ENCODE measurements around the gene ZCCHC24. TPM values are rescaled to one million over a fixed set of nuclear protein-coding genes. Genes with fewer than 3 reads are reported as not detected.

The ZCCHC24 gene
- polyA plus RNA-seq, 1 of the 3 experiments (the other 2 are of a cell fraction) = 15.8 TPM

GRCh38 chr10:79436850-79437103 lies 8.6 kb downstream of the ZCCHC24 start:
- Histone ChIP-seq H3K27ac (ENCODE audit: low read depth in 2 of 2, low read length in 1 of 2) (no peak overlapping the region), H3K9ac (no peak overlapping the region), H3K9me2 (no peaks in the 10 kb centered on the region), H2AFZ (ENCODE audit: low read depth) (no peak overlapping the region), H3K79me2 (ENCODE audit: insufficient read depth) (peaks cover 79% of the 10 kb centered on the region), H3K9me3 (no peaks in the 10 kb centered on the region), H4K20me1 (ENCODE audit: insufficient read depth) (peaks cover 41% of the 10 kb centered on the region), H3K4me3 (ENCODE audit: low read depth in 2 of 2, low read length in 1 of 2) (no peak overlapping the region), H3F3A (replicated peaks; ENCODE audit: insufficient read depth) (peaks cover 12% of the 10 kb centered on the region), H3K27me3 (ENCODE audit: insufficient read depth) (no peaks in the 10 kb centered on the region), H3K36me3 (replicated peaks in 1 of 2; ENCODE audit: control insufficient read depth in 1 of 2, insufficient read depth in 2 of 2, low read length in 1 of 2) (peaks cover 2 to 9% of the 10 kb centered on the region in 2 experiments), H3K4me1 (ENCODE audit: control insufficient read depth in 1 of 2, insufficient read depth in 2 of 2, low read depth in 1 of 2, low read length in 1 of 2) (peaks cover 20 to 60% of the 10 kb centered on the region in 2 experiments; a peak in 3 of 4 replicates), H3K4me2 (no peak overlapping the region)
- CTCF ChIA-PET = interaction anchor here (1.0 kb wide), 1 partner anchor 62 kb away, joined by 3 read pairs; no protein-coding TSS in a partner anchor
- POLR2A ChIA-PET = no interaction called here
- 86% methylated on average over 2 of the region's 2 CpGs for WGBS (ENCODE audit: low lambda C conversion rate)
- TF ChIP-seq USF2 (IDR thresholded peaks at IDR 0.05; ENCODE audit: borderline replicate concordance, low read depth, low read length) (no peak), YY1 (IDR thresholded peaks at IDR 0.05; ENCODE audit: low read depth) (no peak), PBX3 (IDR thresholded peaks at IDR 0.05) (no peak), RXRA (IDR thresholded peaks at IDR 0.05; ENCODE audit: borderline replicate concordance, low read depth) (no peak), NFIC (IDR thresholded peaks at IDR 0.05; ENCODE audit: borderline replicate concordance) (no peak)
- no peak for DNase-seq

DNA sequence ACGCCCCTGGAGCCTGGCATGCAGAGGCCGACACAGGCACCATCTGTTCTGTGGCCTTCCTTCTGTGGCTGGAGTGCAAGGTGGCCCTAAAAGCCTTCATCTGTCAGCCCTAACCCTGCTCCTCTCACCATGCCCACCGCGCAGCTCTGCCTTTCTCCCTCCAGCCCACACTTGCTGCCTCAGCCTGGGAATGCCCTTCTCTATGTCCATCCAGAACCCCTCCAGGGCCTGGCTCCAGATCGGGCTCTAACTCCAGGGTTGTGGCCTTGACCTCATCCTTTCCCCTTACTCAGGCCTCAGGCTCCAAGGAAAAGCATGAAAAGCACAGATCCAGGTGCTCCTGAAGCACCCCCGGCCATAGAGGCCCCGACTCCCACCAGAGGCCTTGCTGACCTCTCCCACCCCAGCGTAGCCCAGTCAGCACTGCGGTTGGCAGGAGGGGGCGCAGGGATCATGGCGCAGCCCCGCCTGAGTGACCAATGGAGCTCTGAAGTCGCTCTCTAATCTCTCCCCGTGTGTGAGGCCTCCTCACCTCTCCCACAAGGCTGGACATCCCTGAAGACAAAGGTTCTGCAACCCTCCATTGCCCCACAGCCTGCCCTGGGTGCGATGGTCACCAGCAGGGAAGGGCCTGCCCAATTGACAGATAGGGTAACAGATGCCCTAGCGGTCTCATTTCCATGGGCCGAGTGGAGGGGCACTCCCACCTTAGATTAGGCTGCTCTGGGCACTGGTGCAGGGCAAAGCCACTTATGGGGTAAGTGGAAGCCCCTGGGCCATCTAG lies 9.2 kb downstream of the ZCCHC24 start:
- H3K4me3 ChIP-seq (ENCODE audit: low read depth in 2 of 2, low read length in 1 of 2) = no peak overlapping the region
- ChIA-PET POLR2A (no interaction called here), CTCF (interaction anchor here (1.0 to 1.9 kb wide), 2 partner anchors 51 to 62 kb away, joined by 3 to 4 read pairs; no protein-coding TSS in a partner anchor)
- 0 out of 2 replicates have a peak overlapping the region, but pooled peaks have one; percentile 66 for H3K4me2 ChIP-seq
- no peak overlapping the region for H3K9ac ChIP-seq
- no peak for DNase-seq
- peaks cover 12% of the 10 kb centered on the region for H3F3A ChIP-seq (replicated peaks; ENCODE audit: insufficient read depth)
- peaks cover 6 to 12% of the 10 kb centered on the region in 2 experiments for H3K36me3 ChIP-seq (replicated peaks in 1 of 2; ENCODE audit: control insufficient read depth in 1 of 2, insufficient read depth in 2 of 2, low read length in 1 of 2)
- no peaks in the 10 kb centered on the region for H3K9me2 ChIP-seq
- H3K79me2 ChIP-seq (ENCODE audit: insufficient read depth) = peaks cover 74% of the 10 kb centered on the region
- H2AFZ ChIP-seq (ENCODE audit: low read depth) = no peak overlapping the region
- no peaks in the 10 kb centered on the region for H3K9me3 ChIP-seq
- peak overlapping the region; percentile 20 to 86; a peak in 2 of 4 replicates for H3K27ac ChIP-seq (ENCODE audit: low read depth in 2 of 2, low read length in 1 of 2)
- no peaks in the 10 kb centered on the region for H3K27me3 ChIP-seq (ENCODE audit: insufficient read depth)
- H3K4me1 ChIP-seq (ENCODE audit: control insufficient read depth in 1 of 2, insufficient read depth in 2 of 2, low read depth in 1 of 2, low read length in 1 of 2) = peaks cover 20 to 64% of the 10 kb centered on the region in 2 experiments; a peak in 3 of 4 replicates
- peaks cover 36% of the 10 kb centered on the region for H4K20me1 ChIP-seq (ENCODE audit: insufficient read depth)
- 86% methylated on average over 8 of the region's 17 CpGs for WGBS (ENCODE audit: low lambda C conversion rate)
- TF ChIP-seq GATA2 (CRISPR knock-in tag; IDR thresholded peaks at IDR 0.05) (no peak), ELF1 (IDR thresholded peaks at IDR 0.05) (no peak), USF1 (IDR thresholded peaks at IDR 0.05; ENCODE audit: borderline replicate concordance, low read depth) (no peak), MEF2A (IDR thresholded peaks at IDR 0.05; ENCODE audit: borderline replicate concordance, low read depth) (no peak), ZBTB33 (IDR thresholded peaks at IDR 0.05; ENCODE audit: borderline replicate concordance, low read depth) (no peak), EP300 (IDR thresholded peaks at IDR 0.05; ENCODE audit: borderline replicate concordance in 1 of 2, low read depth in 1 of 2, low read length in 1 of 2) (no peak)

Measured in SK-N-SH (cell line).